HEK293 (cell line): Measurements from ENCODE around the gene MARCHF5.

Source experiments
- CTCF ChIP-seq: fragments of 450-650 bp; formaldehyde crosslinking; IDR thresholded peaks from 2 replicates; pipeline ENCODE4 v1.5.1; 2016; ENCODE audit warnings: missing biosample characterization, missing genetic modification characterization
- GFI1B ChIP-seq: fragments of 450-650 bp; formaldehyde crosslinking; IDR thresholded peaks from 2 replicates; pipeline ENCODE4 v1.5.1; 2016; ENCODE audit warnings: missing biosample characterization, missing genetic modification characterization
- HOXD13 ChIP-seq: sonication (generic); formaldehyde crosslinking; IDR thresholded peaks from 2 replicates; pipeline ENCODE4 v1.8.0; 2022; ENCODE audit warnings: missing genetic modification reagents, borderline replicate concordance
- IKZF3 ChIP-seq: fragments of 450-650 bp; IDR thresholded peaks from 2 replicates; pipeline ENCODE4 v1.5.0; 2018; ENCODE audit warnings: missing biosample characterization, mild to moderate bottlenecking, missing genetic modification characterization, moderate library complexity
- MEIS1 ChIP-seq: sonication (generic); formaldehyde crosslinking; IDR thresholded peaks from 2 replicates; pipeline ENCODE4 v1.8.1; 2022; ENCODE audit warnings: missing genetic modification reagents, mild to moderate bottlenecking, borderline replicate concordance
- SCRT1 ChIP-seq: fragments of 450-650 bp; formaldehyde crosslinking; IDR thresholded peaks from 2 replicates; pipeline ENCODE4 v1.5.1; 2016; ENCODE audit warnings: missing biosample characterization, missing genetic modification characterization, borderline replicate concordance
- SCRT2 ChIP-seq: fragments of 450-650 bp; formaldehyde crosslinking; IDR thresholded peaks from 2 replicates; pipeline ENCODE4 v1.5.1; 2016; ENCODE audit warnings: missing biosample characterization, missing genetic modification characterization
- SP2 ChIP-seq: fragments of 450-650 bp; formaldehyde crosslinking; IDR thresholded peaks from 2 replicates; pipeline ENCODE4 v1.5.1; 2016; ENCODE audit warnings: missing biosample characterization, missing genetic modification characterization
- YY1 ChIP-seq: fragments of 450-650 bp; formaldehyde crosslinking; IDR thresholded peaks from 2 replicates; pipeline ENCODE4 v1.5.1; 2018; ENCODE audit warnings: missing biosample characterization, missing genetic modification characterization
- ZBTB20 ChIP-seq: fragments of 450-650 bp; formaldehyde crosslinking; IDR thresholded peaks from 2 replicates; pipeline ENCODE4 v1.5.1; 2016; ENCODE audit warnings: missing biosample characterization, missing genetic modification characterization
- ZBTB49 ChIP-seq: fragments of 450-650 bp; formaldehyde crosslinking; IDR thresholded peaks from 2 replicates; pipeline ENCODE4 v1.5.1; 2016; ENCODE audit warnings: missing biosample characterization, missing genetic modification characterization, low read depth
- ZFP3 ChIP-seq: fragments of 450-650 bp; formaldehyde crosslinking; IDR thresholded peaks from 2 replicates; pipeline ENCODE4 v1.5.1; 2016; ENCODE audit warnings: low read depth, missing biosample characterization, missing genetic modification characterization
- ZFP41 ChIP-seq: fragments of 450-650 bp; formaldehyde crosslinking; IDR thresholded peaks from 2 replicates; pipeline ENCODE4 v1.5.1; 2016; ENCODE audit warnings: missing biosample characterization, missing genetic modification characterization, borderline replicate concordance
- ZFP69B ChIP-seq: fragments of 450-650 bp; formaldehyde crosslinking; IDR thresholded peaks from 2 replicates; pipeline ENCODE4 v1.5.1; 2016; ENCODE audit warnings: missing biosample characterization, missing genetic modification characterization
- ZNF121 ChIP-seq: fragments of 450-650 bp; formaldehyde crosslinking; IDR thresholded peaks from 2 replicates; pipeline ENCODE4 v1.5.1; 2016; ENCODE audit warnings: missing biosample characterization, missing genetic modification characterization
- ZNF146 ChIP-seq: fragments of 450-650 bp; formaldehyde crosslinking; IDR thresholded peaks from 2 replicates; pipeline ENCODE4 v1.5.1; 2016; ENCODE audit warnings: missing biosample characterization, missing genetic modification characterization
- ZNF175 ChIP-seq: fragments of 450-650 bp; formaldehyde crosslinking; IDR thresholded peaks from 2 replicates; pipeline ENCODE4 v1.5.1; 2016; ENCODE audit warnings: missing biosample characterization, missing genetic modification characterization
- ZNF211 ChIP-seq: fragments of 450-650 bp; formaldehyde crosslinking; IDR thresholded peaks from 2 replicates; pipeline ENCODE4 v1.5.1; 2016; ENCODE audit warnings: low read depth, missing biosample characterization, missing genetic modification characterization
- ZNF341 ChIP-seq: fragments of 450-650 bp; formaldehyde crosslinking; IDR thresholded peaks from 2 replicates; pipeline ENCODE4; 2016; ENCODE audit warnings: low read depth, missing biosample characterization, missing genetic modification characterization
- ZNF354C ChIP-seq: fragments of 450-650 bp; formaldehyde crosslinking; IDR thresholded peaks from 2 replicates; pipeline ENCODE4 v1.5.1; 2016; ENCODE audit warnings: missing biosample characterization, missing genetic modification characterization, low read depth, borderline replicate concordance
- ZNF48 ChIP-seq: fragments of 450-650 bp; formaldehyde crosslinking; IDR thresholded peaks from 2 replicates; pipeline ENCODE4 v1.5.1; 2016; ENCODE audit warnings: missing biosample characterization, missing genetic modification characterization
- ZNF514 ChIP-seq: fragments of 450-650 bp; formaldehyde crosslinking; IDR thresholded peaks from 2 replicates; pipeline ENCODE4 v1.5.1; 2016; ENCODE audit warnings: missing biosample characterization, missing genetic modification characterization
- ZNF560 ChIP-seq: fragments of 450-650 bp; formaldehyde crosslinking; IDR thresholded peaks from 2 replicates; pipeline ENCODE4 v1.5.1; 2017; ENCODE audit warnings: missing biosample characterization, missing genetic modification characterization, borderline replicate concordance
- ZNF561 ChIP-seq: fragments of 450-650 bp; IDR thresholded peaks from 2 replicates; pipeline ENCODE4 v1.5.1; 2018; ENCODE audit warnings: missing biosample characterization, missing genetic modification characterization, borderline replicate concordance
- ZNF580 ChIP-seq: fragments of 450-650 bp; formaldehyde crosslinking; IDR thresholded peaks from 2 replicates; pipeline ENCODE4 v1.5.1; 2016; ENCODE audit warnings: missing biosample characterization, missing genetic modification characterization
- ZNF596 ChIP-seq: fragments of 450-650 bp; IDR thresholded peaks from 2 replicates; pipeline ENCODE4 v1.5.0; 2018; ENCODE audit warnings: missing biosample characterization, mild to moderate bottlenecking, missing genetic modification characterization, moderate library complexity
- ZNF621 ChIP-seq: fragments of 450-650 bp; formaldehyde crosslinking; IDR thresholded peaks from 2 replicates; pipeline ENCODE4 v1.5.1; 2017; ENCODE audit warnings: missing biosample characterization, missing genetic modification characterization
- ZNF660 ChIP-seq: fragments of 450-650 bp; IDR thresholded peaks from 2 replicates; pipeline ENCODE4 v1.5.1; 2018; ENCODE audit warnings: missing biosample characterization, mild to moderate bottlenecking, missing genetic modification characterization
- ZNF747 ChIP-seq: fragments of 450-650 bp; formaldehyde crosslinking; IDR thresholded peaks from 2 replicates; pipeline ENCODE4 v1.5.1; 2016; ENCODE audit warnings: missing biosample characterization, missing genetic modification characterization
- ZNF768 ChIP-seq: fragments of 450-650 bp; formaldehyde crosslinking; IDR thresholded peaks from 2 replicates; pipeline ENCODE4 v1.5.1; 2018; ENCODE audit warnings: missing biosample characterization, mild to moderate bottlenecking, missing genetic modification characterization
- ZNF785 ChIP-seq: fragments of 450-650 bp; formaldehyde crosslinking; IDR thresholded peaks from 2 replicates; pipeline ENCODE4 v1.5.1; 2016; ENCODE audit warnings: missing biosample characterization, missing genetic modification characterization
- ZNF791 ChIP-seq: fragments of 450-650 bp; formaldehyde crosslinking; IDR thresholded peaks from 2 replicates; pipeline ENCODE4 v1.5.1; 2016; ENCODE audit warnings: missing biosample characterization, missing genetic modification characterization
- TF ChIP-seq, protein P1 (sequence below): fragments of 450-650 bp; formaldehyde crosslinking; IDR thresholded peaks from 2 replicates; pipeline ENCODE4 v1.5.1; 2017; ENCODE audit warnings: missing biosample characterization, missing genetic modification characterization
- TF ChIP-seq, protein P2 (sequence below): fragments of 450-650 bp; formaldehyde crosslinking; IDR thresholded peaks from 2 replicates; pipeline ENCODE4 v1.5.1; 2016; ENCODE audit warnings: missing biosample characterization, missing genetic modification characterization

The MARCHF5 gene

DNA sequence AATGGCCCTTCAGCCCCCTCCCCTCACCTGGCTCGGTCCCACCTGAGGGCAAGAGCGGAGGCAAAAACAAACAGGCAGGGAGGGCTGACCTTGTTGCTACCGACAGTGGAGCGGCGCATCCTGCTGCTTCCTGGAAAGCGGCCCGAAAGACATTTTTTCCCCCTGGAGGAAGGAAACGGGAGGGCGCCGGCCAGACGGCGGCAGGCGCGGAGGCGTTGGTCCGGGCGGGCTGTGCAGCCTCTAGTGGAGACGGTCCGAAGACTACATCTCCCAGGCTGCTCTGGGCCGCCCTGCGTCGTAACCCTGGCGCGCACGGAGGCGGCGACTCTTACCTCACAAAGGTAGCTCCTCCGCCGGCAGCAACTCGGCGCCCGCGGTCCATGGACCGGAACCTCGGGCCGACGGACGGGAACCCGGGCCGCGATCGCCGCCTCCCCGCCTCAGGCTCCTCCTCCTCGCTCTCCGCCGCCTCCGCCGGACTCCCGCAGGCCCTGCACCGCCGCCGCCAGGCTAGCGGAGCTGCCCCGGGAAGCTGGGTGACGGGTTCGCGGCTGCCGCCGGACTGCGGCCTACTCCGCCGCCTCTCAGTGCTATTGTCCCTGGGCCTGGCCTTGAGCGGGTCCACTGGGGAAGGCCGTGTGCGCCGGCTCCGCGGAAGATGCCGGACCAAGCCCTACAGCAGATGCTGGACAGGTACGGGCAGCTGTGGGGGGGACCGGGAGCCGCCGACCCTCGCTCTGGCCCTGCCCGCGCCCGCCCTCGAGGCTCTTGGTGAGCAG is at the start of gene MARCHF5, which contains the start of gene CPEB3 (continued):
- TF ChIP-seq CTCF (tag by site-specific recombination) (peak; percentile 96), ZNF561 (peak; percentile 77; the same call in 1 of the 2 replicates), ZNF146 (peak; percentile 5; the same call in 1 of the 2 replicates), ZNF660 (peak; percentile 75; the same call in 1 of the 2 replicates), ZNF175 (tag by site-specific recombination) (no peak), ZNF121 (tag by site-specific recombination) (0 out of 2 replicates have a peak, but pooled peaks have one; percentile 22), ZNF791 (tag by site-specific recombination) (no peak), ZNF48 (tag by site-specific recombination) (no peak), MEIS1 (CRISPR knock-in tag) (no peak), GFI1B (no peak), SP2 (peak; percentile 54), IKZF3 (tag by site-specific recombination) (peak; percentile 69; the same call in 1 of the 2 replicates), ZNF514 (no peak), YY1 (tag by site-specific recombination) (0 out of 2 replicates have a peak, but pooled peaks have one; percentile 31), ZNF211 (tag by site-specific recombination) (no peak), ZNF596 (tag by site-specific recombination) (peak; percentile 3), ZFP41 (tag by site-specific recombination) (no peak), ZNF341 (tag by site-specific recombination) (no peak), ZFP3 (tag by site-specific recombination) (no peak), ZFP69B (tag by site-specific recombination) (peak; percentile 36; the same call in 1 of the 2 replicates), ZNF768 (tag by site-specific recombination) (peak; percentile 43; the same call in 1 of the 2 replicates), ZNF354C (tag by site-specific recombination) (no peak), ZNF580 (tag by site-specific recombination) (peak; percentile 98), ZNF747 (tag by site-specific recombination) (no peak), ZBTB20 (tag by site-specific recombination) (peak; percentile 98), SCRT1 (tag by site-specific recombination) (peak; percentile 9; the same call in 1 of the 2 replicates), ZNF621 (tag by site-specific recombination) (no peak), ZBTB49 (tag by site-specific recombination) (no peak), HOXD13 (CRISPR knock-in tag) (no peak), SCRT2 (tag by site-specific recombination) (no peak), ZNF560 (tag by site-specific recombination) (no peak), ZNF785 (tag by site-specific recombination) (no peak)
- TF ChIP-seq, protein P1, sequence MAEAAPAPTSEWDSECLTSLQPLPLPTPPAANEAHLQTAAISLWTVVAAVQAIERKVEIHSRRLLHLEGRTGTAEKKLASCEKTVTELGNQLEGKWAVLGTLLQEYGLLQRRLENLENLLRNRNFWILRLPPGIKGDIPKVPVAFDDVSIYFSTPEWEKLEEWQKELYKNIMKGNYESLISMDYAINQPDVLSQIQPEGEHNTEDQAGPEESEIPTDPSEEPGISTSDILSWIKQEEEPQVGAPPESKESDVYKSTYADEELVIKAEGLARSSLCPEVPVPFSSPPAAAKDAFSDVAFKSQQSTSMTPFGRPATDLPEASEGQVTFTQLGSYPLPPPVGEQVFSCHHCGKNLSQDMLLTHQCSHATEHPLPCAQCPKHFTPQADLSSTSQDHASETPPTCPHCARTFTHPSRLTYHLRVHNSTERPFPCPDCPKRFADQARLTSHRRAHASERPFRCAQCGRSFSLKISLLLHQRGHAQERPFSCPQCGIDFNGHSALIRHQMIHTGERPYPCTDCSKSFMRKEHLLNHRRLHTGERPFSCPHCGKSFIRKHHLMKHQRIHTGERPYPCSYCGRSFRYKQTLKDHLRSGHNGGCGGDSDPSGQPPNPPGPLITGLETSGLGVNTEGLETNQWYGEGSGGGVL: peak; percentile 6; the same call in 1 of the 2 replicates
- TF ChIP-seq, protein P2, sequence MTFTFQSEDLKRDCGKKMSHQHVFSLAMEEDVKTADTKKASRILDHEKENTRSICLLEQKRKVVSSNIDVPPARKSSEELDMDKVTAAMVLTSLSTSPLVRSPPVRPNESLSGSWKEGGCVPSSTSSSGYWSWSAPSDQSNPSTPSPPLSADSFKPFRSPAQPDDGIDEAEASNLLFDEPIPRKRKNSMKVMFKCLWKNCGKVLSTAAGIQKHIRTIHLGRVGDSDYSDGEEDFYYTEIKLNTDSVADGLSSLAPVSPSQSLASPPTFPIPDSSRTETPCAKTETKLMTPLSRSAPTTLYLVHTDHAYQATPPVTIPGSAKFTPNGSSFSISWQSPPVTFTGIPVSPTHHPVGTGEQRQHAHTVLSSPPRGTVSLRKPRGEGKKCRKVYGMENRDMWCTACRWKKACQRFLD (tag by site-specific recombination): no peak
